ENCODE results near the gene TMEM11.

DNA sequence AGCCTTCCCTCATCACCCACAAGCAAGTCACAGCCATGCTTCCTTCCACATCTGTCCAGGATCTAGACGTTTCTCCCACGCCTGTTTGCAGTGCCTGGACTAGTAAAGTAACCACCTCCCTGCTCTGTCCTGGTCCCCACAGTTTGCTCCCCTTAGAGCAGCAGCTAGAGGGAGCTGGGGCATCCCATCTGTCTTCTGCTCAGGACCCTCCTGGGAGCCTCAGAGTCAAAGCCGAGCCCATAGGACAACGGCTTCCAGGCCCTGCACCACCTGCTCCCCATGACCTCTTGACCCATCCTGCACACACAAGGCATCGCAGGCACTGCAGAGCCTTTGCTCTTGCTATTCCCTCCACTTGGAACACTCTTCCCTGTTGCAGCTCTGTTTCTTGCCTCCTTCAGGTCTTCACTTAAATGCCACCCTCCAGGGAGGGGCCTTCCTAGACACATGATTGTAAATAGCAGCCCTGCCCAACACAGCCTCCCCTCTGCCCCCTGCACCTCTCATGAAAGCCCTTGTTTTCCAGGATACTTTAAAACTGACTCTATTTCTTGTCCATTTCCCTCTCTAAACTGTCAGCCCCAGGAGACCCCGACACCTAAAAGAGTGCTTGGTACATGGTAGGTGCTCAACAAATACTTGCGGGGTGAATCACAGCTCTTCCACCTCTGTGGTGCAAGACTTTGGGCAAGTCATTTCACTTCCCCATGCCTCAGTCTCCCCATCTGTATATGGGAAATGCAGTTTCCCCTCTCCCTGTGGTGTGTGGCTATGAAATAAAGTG is 36.2 kb upstream of the TMEM11 start:
- no peak for TF ChIP-seq CTCF (IDR thresholded peaks at IDR 0.05)
- no peak for TF ChIP-seq POLR2A (IDR thresholded peaks at IDR 0.05)
